ENCODE measurements around the gene IL1RAPL1.

IL1RAPL1 gene

DNA sequence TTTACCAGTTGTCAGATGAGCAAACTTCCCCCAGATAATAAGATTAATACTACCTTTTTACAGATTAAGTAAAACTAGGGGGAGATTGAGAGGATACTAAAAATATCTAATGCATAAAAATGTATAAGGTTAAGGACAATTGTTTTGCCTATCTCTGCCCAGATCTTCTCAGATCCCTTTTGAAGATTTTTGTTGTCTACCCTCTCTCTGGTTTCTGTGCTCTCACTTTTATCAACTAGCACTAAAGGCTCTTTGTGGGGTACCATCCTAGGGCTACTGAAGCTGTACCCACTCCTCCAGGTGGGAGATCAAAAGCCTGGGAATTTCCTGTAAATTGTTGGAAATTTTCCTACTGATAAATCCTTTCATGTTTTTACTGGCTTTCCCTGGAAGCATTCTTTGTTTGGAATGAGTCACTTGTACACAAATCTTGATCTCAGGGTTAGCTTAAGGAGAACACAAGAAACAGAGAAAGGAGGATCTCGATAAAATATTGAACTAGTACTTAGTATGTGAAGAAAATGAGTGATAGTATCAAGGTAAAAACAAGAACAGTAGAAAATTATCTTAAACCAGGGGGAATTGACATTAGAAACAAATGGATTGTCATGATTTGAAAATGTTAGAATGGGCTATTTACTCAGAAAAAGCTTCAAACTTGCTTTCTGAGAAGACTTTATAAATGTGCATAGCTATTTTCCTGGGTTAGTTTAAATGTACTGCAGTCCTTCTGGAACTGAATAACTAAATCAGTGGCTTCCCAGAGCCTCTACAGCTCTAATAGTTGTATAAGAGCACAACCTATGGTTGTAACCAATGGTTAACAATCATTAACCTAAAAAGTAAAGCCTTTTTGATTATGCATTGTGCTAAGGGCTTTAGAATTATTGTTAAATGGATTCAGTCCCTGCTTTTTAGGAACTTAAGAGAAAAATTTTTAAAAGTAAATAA lies 948.2 kb downstream of the IL1RAPL1 start:
- TF ChIP-seq, protein P1, sequence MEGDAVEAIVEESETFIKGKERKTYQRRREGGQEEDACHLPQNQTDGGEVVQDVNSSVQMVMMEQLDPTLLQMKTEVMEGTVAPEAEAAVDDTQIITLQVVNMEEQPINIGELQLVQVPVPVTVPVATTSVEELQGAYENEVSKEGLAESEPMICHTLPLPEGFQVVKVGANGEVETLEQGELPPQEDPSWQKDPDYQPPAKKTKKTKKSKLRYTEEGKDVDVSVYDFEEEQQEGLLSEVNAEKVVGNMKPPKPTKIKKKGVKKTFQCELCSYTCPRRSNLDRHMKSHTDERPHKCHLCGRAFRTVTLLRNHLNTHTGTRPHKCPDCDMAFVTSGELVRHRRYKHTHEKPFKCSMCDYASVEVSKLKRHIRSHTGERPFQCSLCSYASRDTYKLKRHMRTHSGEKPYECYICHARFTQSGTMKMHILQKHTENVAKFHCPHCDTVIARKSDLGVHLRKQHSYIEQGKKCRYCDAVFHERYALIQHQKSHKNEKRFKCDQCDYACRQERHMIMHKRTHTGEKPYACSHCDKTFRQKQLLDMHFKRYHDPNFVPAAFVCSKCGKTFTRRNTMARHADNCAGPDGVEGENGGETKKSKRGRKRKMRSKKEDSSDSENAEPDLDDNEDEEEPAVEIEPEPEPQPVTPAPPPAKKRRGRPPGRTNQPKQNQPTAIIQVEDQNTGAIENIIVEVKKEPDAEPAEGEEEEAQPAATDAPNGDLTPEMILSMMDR (IDR thresholded peaks at IDR 0.05; ENCODE audit: low read depth, low read length), result no peak
- Histone ChIP-seq H3K36me3 (no peaks in the 10 kb centered on the region), H3K4me1 (no peaks in the 10 kb centered on the region)

DNA sequence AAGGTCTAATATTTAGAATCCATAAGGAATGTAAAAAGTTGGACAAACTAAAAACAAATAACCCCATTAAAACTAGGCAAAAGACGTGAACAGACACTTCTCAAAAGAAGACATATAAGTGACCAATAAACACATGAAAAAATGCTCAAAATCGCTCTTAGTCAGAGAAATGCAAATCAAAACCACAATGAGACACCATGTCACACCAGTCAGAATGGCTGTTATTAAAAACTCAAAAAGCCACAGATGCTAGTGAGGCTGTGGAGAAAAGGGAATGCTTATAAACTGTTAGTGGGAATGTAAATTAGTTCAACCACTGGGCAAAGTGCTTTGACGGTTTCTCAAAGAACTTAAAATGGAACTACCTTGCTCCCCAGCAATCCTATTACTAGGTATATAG lies 953.8 kb downstream of the IL1RAPL1 start:
- Histone ChIP-seq H3K27me3 (no peaks in the 10 kb centered on the region), H3K4me3 (ENCODE audit: low read depth, low read length) (no peak overlapping the region), H3K4me1 (no peaks in the 10 kb centered on the region), H3K9me3 (no peaks in the 10 kb centered on the region), H3K36me3 (no peaks in the 10 kb centered on the region)
- TF ChIP-seq, protein P1 (IDR thresholded peaks at IDR 0.05; ENCODE audit: low read depth, low read length), result no peak
- DNase-seq, result no peak

More for the DNA sequence above, 948.2 kb downstream of the IL1RAPL1 start:
- Histone ChIP-seq H3K9me3 (no peaks in the 10 kb centered on the region), H3K27me3 (no peaks in the 10 kb centered on the region), H3K4me3 (ENCODE audit: low read depth, low read length) (no peak overlapping the region)
- no peak for DNase-seq

DNA sequence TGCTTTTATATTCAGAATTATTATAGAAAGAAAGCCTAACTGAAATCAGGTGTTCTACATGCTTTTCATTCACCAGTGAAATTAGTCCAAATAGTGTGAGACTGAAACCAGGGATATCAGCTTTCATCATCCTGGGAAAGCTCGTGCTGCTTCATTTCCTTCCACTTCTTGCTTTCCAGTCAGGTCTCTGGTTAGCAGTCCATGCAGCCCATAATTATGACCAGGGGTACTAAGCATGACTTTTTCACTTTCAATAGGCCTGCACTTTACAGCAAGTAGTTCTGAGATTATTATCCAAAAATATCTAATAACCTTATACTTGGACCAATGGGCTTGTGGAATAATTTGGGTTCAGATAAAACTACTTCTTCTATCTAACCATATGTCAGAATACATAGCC lies 954.9 kb downstream of the IL1RAPL1 start:
- no peak for DNase-seq
- no peaks in the 10 kb centered on the region for H3K9me3 ChIP-seq
- H3K36me3 ChIP-seq, result no peaks in the 10 kb centered on the region
- H3K4me1 ChIP-seq, result no peaks in the 10 kb centered on the region
- no peak overlapping the region for H3K4me3 ChIP-seq (ENCODE audit: low read depth, low read length)
- no peaks in the 10 kb centered on the region for H3K27me3 ChIP-seq
- TF ChIP-seq, protein P1 (IDR thresholded peaks at IDR 0.05; ENCODE audit: low read depth, low read length), result no peak

DNA sequence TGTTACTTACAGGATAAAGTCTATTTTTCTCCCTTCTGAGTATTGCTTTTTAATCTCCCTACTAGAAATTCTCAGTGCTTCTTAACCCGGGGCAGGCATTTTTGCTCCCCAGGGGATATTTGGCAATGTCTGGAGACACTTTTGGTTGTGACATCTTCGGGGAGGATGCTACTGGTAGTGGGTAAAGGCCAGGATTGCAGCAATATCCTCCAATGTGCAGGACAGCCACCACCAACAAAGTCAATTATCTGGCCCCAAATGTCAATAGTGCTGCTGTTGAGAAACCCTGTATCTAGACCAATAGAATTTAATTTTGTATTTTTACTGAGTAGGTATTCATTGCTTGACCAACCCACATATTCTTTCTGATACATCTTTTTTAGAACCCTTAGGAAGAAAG lies 958.6 kb downstream of the IL1RAPL1 start:
- no peak overlapping the region for H3K4me3 ChIP-seq (ENCODE audit: low read depth, low read length)
- TF ChIP-seq, protein P1 (IDR thresholded peaks at IDR 0.05; ENCODE audit: low read depth, low read length), result no peak
- no peaks in the 10 kb centered on the region for H3K27me3 ChIP-seq
- H3K4me1 ChIP-seq, result no peaks in the 10 kb centered on the region
- DNase-seq, result no peak
- H3K36me3 ChIP-seq, result no peaks in the 10 kb centered on the region
- no peaks in the 10 kb centered on the region for H3K9me3 ChIP-seq

DNA sequence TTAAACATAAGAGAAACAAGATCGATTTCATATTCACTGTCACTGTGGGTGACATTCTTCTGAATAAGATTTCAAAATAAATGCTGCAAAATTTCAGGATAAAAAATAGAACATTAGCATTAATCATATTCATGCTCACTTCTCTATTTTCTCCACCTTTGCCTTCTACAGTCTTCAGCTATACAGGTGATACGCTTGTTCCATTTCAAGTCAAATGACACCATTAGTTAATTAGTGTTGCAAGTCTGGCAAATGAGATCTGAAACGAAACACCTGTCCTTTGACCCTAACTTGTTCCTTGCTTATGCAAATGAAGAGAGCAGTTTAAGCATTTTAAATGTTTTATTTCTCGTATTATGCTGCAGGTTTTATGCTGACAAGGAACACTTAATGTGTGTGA lies 960.6 kb downstream of the IL1RAPL1 start:
- no peaks in the 10 kb centered on the region for H3K9me3 ChIP-seq
- TF ChIP-seq, protein P1 (IDR thresholded peaks at IDR 0.05; ENCODE audit: low read depth, low read length), result no peak
- DNase-seq, result no peak

DNA sequence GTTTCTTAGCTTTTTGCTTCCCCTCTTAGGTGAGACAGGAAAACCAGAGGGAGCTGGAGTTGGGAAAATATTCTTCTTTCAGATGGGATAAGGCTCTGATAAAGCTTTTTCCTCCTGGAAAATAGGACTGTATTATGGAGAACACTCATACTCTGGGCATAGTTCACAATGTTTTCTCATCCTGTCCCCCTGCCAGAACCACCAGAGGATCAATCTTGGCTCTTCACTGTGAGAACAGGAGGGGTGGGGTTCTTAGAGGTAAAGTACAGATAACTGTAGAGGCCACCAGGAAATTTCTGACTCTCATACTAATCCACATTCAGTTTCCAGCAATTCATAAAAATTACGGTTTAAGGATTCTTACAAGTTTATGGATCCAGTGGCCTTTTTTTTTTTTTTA lies 966.3 kb downstream of the IL1RAPL1 start:
- TF ChIP-seq, protein P1 (IDR thresholded peaks at IDR 0.05; ENCODE audit: low read depth, low read length), result no peak
- DNase-seq, result no peak
- Histone ChIP-seq H3K4me3 (ENCODE audit: low read depth, low read length) (no peak overlapping the region), H3K9me3 (no peaks in the 10 kb centered on the region), H3K27me3 (no peaks in the 10 kb centered on the region), H3K4me1 (no peaks in the 10 kb centered on the region), H3K36me3 (no peaks in the 10 kb centered on the region)

More for the DNA sequence above, 960.6 kb downstream of the IL1RAPL1 start:
- Histone ChIP-seq H3K36me3 (no peaks in the 10 kb centered on the region), H3K4me1 (no peaks in the 10 kb centered on the region), H3K4me3 (ENCODE audit: low read depth, low read length) (no peak overlapping the region), H3K27me3 (no peaks in the 10 kb centered on the region)
